GM12864 (cell line): Measurements from ENCODE around the gene SULF2.

Experiments used
- DNase-seq: peaks from one replicate; pipeline ENCODE4 v3.0.0-alpha.2; 2011; ENCODE audit warnings: low read depth
- H3K4me3 ChIP-seq: 2 replicates; pipeline ENCODE4 v1.5.1; 2011; ENCODE audit warnings: mild to moderate bottlenecking, low read depth, low read length, control low read depth
- TF ChIP-seq, protein P1 (sequence below): IDR thresholded peaks from 2 replicates; pipeline ENCODE4 v1.5.1; 2011; ENCODE audit warnings: low read depth, mild to moderate bottlenecking, moderate library complexity, low read length, control low read depth, inconsistent platforms; ENCODE audit errors: missing control alignments

The SULF2 gene

DNA sequence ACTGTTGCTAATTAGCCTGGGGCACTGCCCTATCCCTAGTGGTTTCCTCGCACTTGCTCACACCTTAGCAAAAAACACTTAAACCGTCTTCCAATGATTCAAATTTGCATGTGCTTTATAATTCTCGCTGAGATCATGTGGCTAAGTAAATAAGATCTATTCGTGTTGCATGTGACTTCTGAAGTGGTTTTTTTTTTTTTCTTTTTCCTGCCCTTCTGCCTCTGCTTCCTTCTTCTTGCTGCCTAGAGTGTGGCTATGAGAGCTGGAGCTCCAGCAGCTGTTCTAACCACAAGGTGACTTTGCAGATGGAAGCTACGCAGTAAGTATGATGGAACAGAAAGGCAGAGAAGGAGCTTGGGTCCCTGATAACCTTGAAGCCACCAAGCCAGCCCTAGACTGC, 36.5 kb downstream of the SULF2 start:
- DNase-seq: no peak
- no peak overlapping the region for H3K4me3 ChIP-seq
- TF ChIP-seq, protein P1, sequence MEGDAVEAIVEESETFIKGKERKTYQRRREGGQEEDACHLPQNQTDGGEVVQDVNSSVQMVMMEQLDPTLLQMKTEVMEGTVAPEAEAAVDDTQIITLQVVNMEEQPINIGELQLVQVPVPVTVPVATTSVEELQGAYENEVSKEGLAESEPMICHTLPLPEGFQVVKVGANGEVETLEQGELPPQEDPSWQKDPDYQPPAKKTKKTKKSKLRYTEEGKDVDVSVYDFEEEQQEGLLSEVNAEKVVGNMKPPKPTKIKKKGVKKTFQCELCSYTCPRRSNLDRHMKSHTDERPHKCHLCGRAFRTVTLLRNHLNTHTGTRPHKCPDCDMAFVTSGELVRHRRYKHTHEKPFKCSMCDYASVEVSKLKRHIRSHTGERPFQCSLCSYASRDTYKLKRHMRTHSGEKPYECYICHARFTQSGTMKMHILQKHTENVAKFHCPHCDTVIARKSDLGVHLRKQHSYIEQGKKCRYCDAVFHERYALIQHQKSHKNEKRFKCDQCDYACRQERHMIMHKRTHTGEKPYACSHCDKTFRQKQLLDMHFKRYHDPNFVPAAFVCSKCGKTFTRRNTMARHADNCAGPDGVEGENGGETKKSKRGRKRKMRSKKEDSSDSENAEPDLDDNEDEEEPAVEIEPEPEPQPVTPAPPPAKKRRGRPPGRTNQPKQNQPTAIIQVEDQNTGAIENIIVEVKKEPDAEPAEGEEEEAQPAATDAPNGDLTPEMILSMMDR: no peak

- TF ChIP-seq, protein P1: no peak
- no peak overlapping the region for H3K4me3 ChIP-seq
- no peak for DNase-seq
Observed at GRCh38 chr20:47748069-47748468, 37.2 kb downstream of the SULF2 start.

GRCh38 chr20:47747669-47748031, 37.6 kb downstream of the SULF2 start:
- no peak overlapping the region for H3K4me3 ChIP-seq
- TF ChIP-seq, protein P1: no peak
- no peak for DNase-seq

GRCh38 chr20:47744803-47745202, 40.5 kb downstream of the SULF2 start:
- TF ChIP-seq, protein P1: no peak
- no peak overlapping the region for H3K4me3 ChIP-seq
- DNase-seq: no peak

- DNase-seq: no peak
- no peak overlapping the region for H3K4me3 ChIP-seq
- TF ChIP-seq, protein P1: no peak
Observed at GRCh38 chr20:47743671-47744070, 41.6 kb downstream of the SULF2 start.

DNA sequence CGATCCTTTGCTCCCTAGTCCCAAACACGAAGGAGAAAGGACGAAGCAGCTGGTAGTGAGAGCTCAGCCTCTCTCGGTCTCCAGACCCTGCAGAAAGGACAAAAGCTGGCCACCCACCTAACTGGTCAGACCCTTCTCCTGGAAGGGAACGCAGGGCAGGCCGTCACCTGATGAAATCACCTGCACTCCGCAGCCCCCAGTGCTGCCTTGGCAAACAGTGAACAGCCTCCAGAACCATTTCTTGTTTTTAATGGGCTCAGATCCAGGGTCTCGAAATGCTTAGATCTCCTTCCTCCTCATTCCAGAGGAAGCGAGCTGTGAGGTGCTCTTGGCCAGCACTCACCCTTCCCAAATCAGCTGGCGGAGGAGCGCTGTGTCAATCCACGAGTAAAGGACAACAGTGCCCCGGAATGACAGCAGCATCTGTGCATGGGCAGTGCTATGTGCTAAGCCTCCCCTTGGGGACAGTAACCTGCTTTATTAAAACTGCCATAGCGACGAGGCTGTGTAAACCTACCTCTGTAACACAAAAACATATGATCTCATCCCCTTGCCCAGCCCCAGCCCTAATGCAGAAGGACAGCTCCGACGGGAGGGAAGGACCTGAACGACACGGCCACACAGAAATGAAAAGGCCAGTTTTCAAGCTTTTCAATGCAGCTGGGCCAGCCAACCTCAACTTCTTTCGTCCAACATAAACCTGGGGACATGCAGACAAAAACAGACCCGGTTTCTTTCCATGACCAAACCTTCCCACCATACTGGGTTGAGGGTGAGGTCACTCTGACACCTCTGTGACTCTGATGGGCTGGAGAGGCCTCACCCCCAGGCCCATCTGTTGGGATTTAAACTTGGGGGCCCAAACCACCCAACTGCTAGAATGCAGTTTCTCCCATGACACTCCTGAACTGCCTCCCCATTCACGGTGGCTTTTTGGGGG, 43.3 kb downstream of the SULF2 start:
- no peak overlapping the region for H3K4me3 ChIP-seq
- no peak for DNase-seq
- TF ChIP-seq, protein P1: no peak

- DNase-seq: no peak
- TF ChIP-seq, protein P1: no peak
Observed at GRCh38 chr20:47740862-47741184, 44.5 kb downstream of the SULF2 start.

More at GRCh38 chr20:47740862-47741184, 44.5 kb downstream of the SULF2 start:
- H3K4me3 ChIP-seq: no peak overlapping the region
